Esophagus (tissue), 2 donors: ENCODE results near the gene ANG. TPM values are rescaled to one million over a fixed set of nuclear protein-coding genes. Genes with fewer than 3 reads are reported as not detected.
A peak's percentile ranks its signal among the peaks of the same experiment; 100 is the strongest.
"Not testable (repeated sequence)": the region's sequence is repeated elsewhere in the genome, so short reads cannot be mapped to it uniquely, and the experiment has no call there.

ENCODE experiments used
- H3K27ac ChIP-seq, 2 donors: one replicate each; pipeline ENCODE4 v1.5.1; 2013; ENCODE audit warnings: low read depth in 2 of 2, mild to moderate bottlenecking in 2 of 2, inconsistent platforms in 1 of 2, low read length in 1 of 2, moderate library complexity in 1 of 2
- H3K27me3 ChIP-seq, 2 donors: one replicate each; pipeline ENCODE4 v1.6.1; 2013; ENCODE audit warnings: low read length in 2 of 2, control low read depth in 1 of 2, mild to moderate bottlenecking in 1 of 2; ENCODE audit not compliant: insufficient read depth in 2 of 2, control insufficient read depth in 1 of 2
- H3K36me3 ChIP-seq, 2 donors: one replicate each; pipeline ENCODE4 v1.6.1; 2013; ENCODE audit warnings: low read length in 1 of 2; ENCODE audit not compliant: control insufficient read depth in 2 of 2, insufficient read depth in 2 of 2
- H3K4me1 ChIP-seq, 2 donors: one replicate each; pipeline ENCODE4 v1.6.1; 2013; ENCODE audit warnings: low read length in 1 of 2; ENCODE audit not compliant: control insufficient read depth in 2 of 2, insufficient read depth in 2 of 2
- H3K4me3 ChIP-seq, 2 donors: one replicate each; pipeline ENCODE4 v1.5.1; 2013; ENCODE audit warnings: low read length in 2 of 2, mild to moderate bottlenecking in 2 of 2, low read depth in 1 of 2, moderate library complexity in 1 of 2
- H3K9me3 ChIP-seq, 2 donors: one replicate each; pipeline ENCODE4 v1.6.1; 2013; ENCODE audit warnings: mild to moderate bottlenecking in 2 of 2, low read depth in 1 of 2, low read length in 1 of 2, moderate library complexity in 1 of 2; ENCODE audit not compliant: control insufficient read depth in 2 of 2, insufficient read depth in 1 of 2
- WGBS, 2 donors: extraction: QIAGEN DNeasy Blood & Tissue Kit; methylation state at CpG; one replicate each; pipeline ENCODE4 v1.1.7; 2013; 5-methylcytosine and 5-hydroxymethylcytosine counted together
- polyA plus RNA-seq, 2 donors: library from polyadenylated mRNA; stranded (reverse); fragments of 200-250 nt; gene quantifications; one replicate each; pipeline ENCODE4 v1.2.3, GENCODE V29; 2013
- donor health status: healthy with polysubstance abuse.
- donor health status: Bipolar disorder and iron deficiency.

ANG gene
- polyA plus RNA-seq, 2 donors: 4.6 to 8.4 TPM

GRCh38 chr14:20657216-20658211, 31.1 kb upstream of the ANG start:
- no peak overlapping the region for H3K27ac ChIP-seq
- WGBS, 2 donors: 26 to 30% methylated on average over 28 of the region's 28 CpGs

GRCh38 chr14:20658246-20658645, 30.3 kb upstream of the ANG start:
- 59 to 66% methylated on average over 3 of the region's 3 CpGs for whole genome bisulfite sequencing, 2 donors
- H3K27me3 ChIP-seq: peaks cover 5 to 8% of the 10 kb centered on the region in 2 donors
- H3K27ac ChIP-seq: no peak overlapping the region
- H3K4me1 ChIP-seq: peaks cover under 1% of the 10 kb centered on the region in 2 donors
- no peaks in the 10 kb centered on the region for H3K36me3 ChIP-seq
- no peaks in the 10 kb centered on the region for H3K9me3 ChIP-seq
- no peak overlapping the region for H3K4me3 ChIP-seq

More at GRCh38 chr14:20657216-20658211, 31.1 kb upstream of the ANG start:
- Histone ChIP-seq H3K9me3 (no peaks in the 10 kb centered on the region), H3K4me1 (no peaks in the 10 kb centered on the region), H3K27me3 (peaks cover 5 to 10% of the 10 kb centered on the region in 2 donors), H3K4me3 (no peak overlapping the region), H3K36me3 (no peaks in the 10 kb centered on the region)

- WGBS, 2 donors: 63 to 68% methylated on average over 6 of the region's 6 CpGs
- Histone ChIP-seq H3K27ac (no peak overlapping the region), H3K9me3 (no peaks in the 10 kb centered on the region), H3K36me3 (no peaks in the 10 kb centered on the region), H3K27me3 (peaks cover 0 to 5% of the 10 kb centered on the region in 2 donors), H3K4me1 (peaks cover 3 to 5% of the 10 kb centered on the region in 2 donors), H3K4me3 (no peak overlapping the region)
These were observed 29.2 kb upstream of the ANG start for GRCh38 chr14:20659336-20659735.

GRCh38 chr14:20659813-20660395, 28.7 kb upstream of the ANG start:
- Histone ChIP-seq H3K27me3 (peaks cover 0 to 5% of the 10 kb centered on the region in 2 donors), H3K4me1 (peaks cover 3 to 5% of the 10 kb centered on the region in 2 donors), H3K27ac (no peak overlapping the region), H3K36me3 (no peaks in the 10 kb centered on the region), H3K4me3 (no peak overlapping the region), H3K9me3 (no peaks in the 10 kb centered on the region)
- 54 to 55% methylated on average over 26 of the region's 26 CpGs for WGBS, 2 donors

DNA sequence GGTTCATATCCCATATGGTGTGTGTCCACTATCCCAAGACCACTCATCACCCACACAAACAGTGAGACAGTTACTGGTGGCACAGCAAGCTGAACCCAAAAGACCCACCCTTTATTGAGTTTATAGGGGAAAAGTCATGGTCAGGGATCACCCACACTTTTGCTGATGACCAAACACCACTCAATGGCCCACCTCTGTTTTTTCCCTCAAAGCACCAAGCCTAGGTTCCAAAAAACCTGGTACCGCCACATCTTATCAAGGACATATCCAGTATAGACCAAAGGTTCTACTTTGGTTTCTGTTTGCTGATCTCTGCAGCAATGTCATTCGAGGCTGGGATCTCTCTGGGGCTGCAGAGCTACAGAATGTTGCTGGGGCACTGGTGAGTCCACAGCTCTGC, 27.4 kb upstream of the ANG start:
- Histone ChIP-seq H3K27ac (no peak overlapping the region), H3K4me1 (peaks cover 3 to 5% of the 10 kb centered on the region in 2 donors), H3K9me3 (no peaks in the 10 kb centered on the region), H3K27me3 (peaks cover 0 to 4% of the 10 kb centered on the region in 2 donors), H3K4me3 (no peak overlapping the region), H3K36me3 (no peaks in the 10 kb centered on the region)
- WGBS, 2 donors: 67 to 69% methylated on average over 2 of the region's 2 CpGs

DNA sequence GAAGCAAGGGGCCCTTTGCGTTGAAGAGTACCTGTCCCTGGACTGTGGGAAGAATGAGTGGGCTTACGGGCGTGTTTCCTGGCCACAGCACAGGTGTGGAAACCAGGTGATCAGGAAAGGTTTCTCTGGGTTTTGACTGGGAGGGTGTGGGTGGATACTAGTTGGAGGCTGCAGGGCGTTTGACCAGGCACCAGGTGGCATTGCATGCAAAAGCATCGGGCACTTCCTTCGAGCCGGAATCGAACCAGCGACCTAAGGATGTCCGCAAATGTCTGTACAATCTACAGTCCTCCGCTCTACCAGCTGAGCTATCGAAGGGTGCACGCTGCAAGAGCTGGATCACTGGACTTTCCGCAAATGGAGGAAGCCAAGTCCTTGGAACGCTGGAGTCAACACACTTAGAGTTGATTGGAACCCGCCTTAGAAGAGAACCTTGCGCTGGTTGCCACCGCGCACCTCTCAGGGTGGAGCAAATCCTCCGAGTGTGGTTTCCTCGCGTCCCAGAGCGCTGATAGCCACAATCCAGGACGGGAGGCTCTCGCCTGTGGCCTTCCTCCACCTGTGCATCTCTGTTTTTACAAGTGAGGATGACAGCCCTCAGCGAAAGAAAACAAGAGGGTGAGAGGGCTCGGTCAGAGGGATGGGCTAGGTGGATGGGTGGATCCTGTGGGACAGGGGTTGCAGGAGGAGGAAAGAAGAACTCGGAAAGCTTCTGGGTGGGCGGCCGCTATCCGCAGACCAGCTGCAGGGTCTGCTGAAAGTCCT, 25.4 kb upstream of the ANG start:
- 5 to 9% methylated on average over 31 of the region's 31 CpGs for WGBS, 2 donors
- no peaks in the 10 kb centered on the region for H3K27me3 ChIP-seq
- no peak overlapping the region for H3K27ac ChIP-seq
- peak overlapping the region in 1 of 2 donors; percentile 13 for H3K4me3 ChIP-seq
- no peaks in the 10 kb centered on the region for H3K36me3 ChIP-seq
- H3K4me1 ChIP-seq: peaks cover 3 to 5% of the 10 kb centered on the region in 2 donors
- no peaks in the 10 kb centered on the region for H3K9me3 ChIP-seq

DNA sequence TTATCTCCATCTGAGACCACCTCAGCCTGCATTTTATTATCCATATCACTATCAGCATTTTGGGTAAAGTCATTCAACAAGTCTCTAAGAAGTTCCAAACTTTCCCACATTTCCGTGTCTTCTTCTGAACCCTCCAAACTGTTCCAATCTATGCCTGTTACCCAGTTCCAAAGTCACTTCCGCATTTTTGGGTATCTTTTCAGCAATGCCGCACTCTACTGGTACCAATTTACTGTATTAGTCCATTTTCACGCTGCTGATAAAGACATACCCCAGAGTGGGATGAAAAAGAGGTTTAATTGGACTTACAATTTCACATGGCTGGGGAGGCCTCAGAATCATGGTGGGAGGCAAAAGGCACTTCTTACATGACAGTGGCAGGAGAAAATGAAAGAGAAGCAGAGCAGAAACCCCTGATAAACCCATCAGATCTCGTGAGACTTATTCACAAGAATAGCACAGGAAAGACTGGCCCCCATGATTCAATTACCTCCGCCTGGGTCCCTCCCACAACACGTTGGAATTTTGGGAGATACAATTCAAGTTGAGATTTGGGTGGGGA, 22.1 kb upstream of the ANG start:
- 81 to 86% methylated on average over 7 of the region's 7 CpGs for WGBS, 2 donors
- H3K4me3 ChIP-seq, H3K27me3 ChIP-seq, H3K4me1 ChIP-seq, H3K27ac ChIP-seq, H3K36me3 ChIP-seq, H3K9me3 ChIP-seq: not testable (repeated sequence)

DNA sequence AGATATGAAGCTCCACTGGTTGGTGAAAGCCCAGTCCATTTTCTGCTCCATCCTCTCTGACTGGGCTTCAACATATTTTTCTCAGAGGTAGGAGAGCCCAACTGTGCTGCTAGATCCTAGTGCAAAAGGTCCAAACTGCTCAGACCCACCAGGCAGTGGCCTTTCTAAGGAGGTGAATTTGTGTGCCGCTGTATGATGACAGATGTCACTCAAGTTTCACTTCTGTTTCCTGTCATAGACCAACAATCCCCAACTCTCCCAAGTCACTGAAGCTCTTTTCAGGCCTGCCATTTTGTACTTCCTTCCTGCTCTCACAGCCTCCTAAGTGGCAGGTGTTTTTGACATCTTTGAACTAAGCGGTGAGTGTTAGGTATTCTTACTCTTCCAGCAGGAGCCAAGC, 20.6 kb upstream of the ANG start:
- no peaks in the 10 kb centered on the region for H3K9me3 ChIP-seq
- 72 to 74% methylated on average over 2 of the region's 2 CpGs for WGBS, 2 donors
- no peak overlapping the region for H3K27ac ChIP-seq
- peaks cover 3 to 5% of the 10 kb centered on the region in 2 donors for H3K4me1 ChIP-seq
- H3K4me3 ChIP-seq: no peak overlapping the region
- no peaks in the 10 kb centered on the region for H3K36me3 ChIP-seq
- H3K27me3 ChIP-seq: no peaks in the 10 kb centered on the region

GRCh38 chr14:20668969-20669368, 19.6 kb upstream of the ANG start:
- H3K27ac ChIP-seq: no peak overlapping the region
- H3K9me3 ChIP-seq: no peaks in the 10 kb centered on the region
- no peaks in the 10 kb centered on the region for H3K27me3 ChIP-seq
- H3K4me1 ChIP-seq: no peaks in the 10 kb centered on the region
- H3K4me3 ChIP-seq: no peak overlapping the region
- no peaks in the 10 kb centered on the region for H3K36me3 ChIP-seq
- WGBS, 2 donors: 86 to 88% methylated on average over 2 of the region's 2 CpGs
